ENCODE measurements around the gene HERPUD1. TPM values are rescaled to one million over a fixed set of nuclear protein-coding genes. Genes with fewer than 3 reads are reported as not detected.

Gene HERPUD1
- total and polyA plus RNA-seq, 2 of the 8 experiments (the other 6 are each of a cell fraction or from before 2014, with no cell fraction given): 23.3 to 34.7 TPM

GRCh38 chr16:56888806-56889205 is 43.1 kb upstream of the HERPUD1 start:
- Histone ChIP-seq H2AK5ac (ENCODE audit: low read depth, low read length) (no peak overlapping the region), H4K8ac (ENCODE audit: extremely low read depth, insufficient read depth, low read length) (no peak overlapping the region), H3K79me2 (ENCODE audit: control insufficient read depth in 1 of 2, insufficient read depth in 2 of 2, low read length in 2 of 2) (no peaks in the 10 kb centered on the region), H2AFZ (ENCODE audit: low read length) (no peak overlapping the region), H3K9ac (replicated peaks in 1 of 4; ENCODE audit: extremely low read depth in 1 of 4, low read depth in 3 of 4, low read length in 3 of 4) (no peak overlapping the region), H3K79me1 (ENCODE audit: low read depth, low read length) (no peaks in the 10 kb centered on the region), H4K5ac (ENCODE audit: insufficient read length, low read depth, low read length) (no peak overlapping the region), H2BK20ac (ENCODE audit: low read length) (no peak overlapping the region), H2BK12ac (ENCODE audit: low read depth, low read length) (no peak overlapping the region), H2BK120ac (replicated peaks; ENCODE audit: low read depth, low read length) (no peak overlapping the region), H4K20me1 (replicated peaks in 1 of 2; ENCODE audit: control insufficient read depth in 1 of 2, insufficient read depth in 2 of 2, low read length in 2 of 2) (no peaks in the 10 kb centered on the region), H3K18ac (ENCODE audit: extremely low read depth, low read length) (no peak overlapping the region), H4K91ac (replicated peaks; ENCODE audit: insufficient read length, low read length) (no peak overlapping the region), H3K23ac (ENCODE audit: insufficient read length) (no peak overlapping the region), H3K27me3 (replicated peaks in 1 of 4; ENCODE audit: control insufficient read depth in 3 of 4, extremely low read depth in 1 of 4, insufficient read depth in 3 of 4, low read length in 3 of 4) (no peaks in the 10 kb centered on the region), H3K4me2 (ENCODE audit: insufficient read depth in 1 of 2, low read depth in 2 of 2, low read length in 2 of 2) (no peak overlapping the region), H3K56ac (replicated peaks; ENCODE audit: insufficient read length, low read depth, low read length) (no peak overlapping the region), H2BK15ac (ENCODE audit: low read length) (no peak overlapping the region), H3K36me3 (ENCODE audit: control insufficient read depth in 2 of 4, insufficient read depth in 4 of 4, low read length in 3 of 4) (no peaks in the 10 kb centered on the region), H3K4me1 (replicated peaks in 1 of 4; ENCODE audit: control insufficient read depth in 3 of 4, insufficient read depth in 4 of 4, low read length in 3 of 4) (no peaks in the 10 kb centered on the region), H3K27ac (ENCODE audit: low read depth, low read length) (no peak overlapping the region), H3K23me2 (ENCODE audit: low read depth, low read length) (no peaks in the 10 kb centered on the region), H3K14ac (ENCODE audit: insufficient read length) (no peak overlapping the region), H3K4ac (replicated peaks; ENCODE audit: insufficient read length, low read depth, low read length) (no peak overlapping the region), H3K4me3 (ENCODE audit: extremely low read depth in 1 of 4, insufficient read depth in 2 of 4, low read depth in 3 of 4, low read length in 4 of 4) (no peak overlapping the region), H2BK5ac (ENCODE audit: low read depth, low read length) (no peak overlapping the region), H3K9me3 (ENCODE audit: insufficient read depth in 2 of 2, low read depth in 1 of 2, low read length in 1 of 2) (peaks cover 16 to 27% of the 10 kb centered on the region in 2 experiments)
- DNase-seq (ENCODE audit: low read depth in 1 of 2, low spot score in 2 of 2) (no peak), FAIRE-seq (no peak)
- 95% methylated on average over 5 of the region's 7 CpGs; no CpG with 5 or more reads in 1 of the 2 experiments for WGBS, 2 experiments (ENCODE audit: extremely low coverage in 1 of 2, insufficient coverage in 1 of 2, insufficient read length in 1 of 2, insufficient replicate concordance in 2 of 2, low coverage in 1 of 2, low lambda C conversion rate in 2 of 2, missing lambda C conversion rate in 1 of 2)
- TF ChIP-seq SP2 (IDR thresholded peaks at IDR 0.05; ENCODE audit: low read length) (no peak), POLR2A (IDR thresholded peaks at IDR 0.05; ENCODE audit: control extremely low read depth in 1 of 2, low read depth in 2 of 2, low read length in 2 of 2) (no peak), CHD1 (IDR thresholded peaks at IDR 0.05; ENCODE audit: low read depth, low read length) (no peak), JUND (IDR thresholded peaks at IDR 0.05; ENCODE audit: low read length) (no peak), CTBP2 (IDR thresholded peaks at IDR 0.05; ENCODE audit: borderline replicate concordance, insufficient read depth, insufficient read length, low read length) (no peak), SRF (IDR thresholded peaks at IDR 0.05; ENCODE audit: low read depth, low read length) (no peak), KDM5A (IDR thresholded peaks at IDR 0.05; ENCODE audit: low read length) (no peak), POU5F1 (IDR thresholded peaks at IDR 0.05; ENCODE audit: low read depth, low read length) (no peak), CBX5 (IDR thresholded peaks at IDR 0.05; ENCODE audit: low read depth, low read length) (no peak), RNF2 (IDR thresholded peaks at IDR 0.05; ENCODE audit: borderline replicate concordance, low read depth, low read length, missing control alignments, poor library complexity, severe bottlenecking) (no peak), TAF7 (optimal IDR thresholded peaks at IDR 0.05; ENCODE audit: borderline replicate concordance, low read depth, low read length) (no peak), SP1 (IDR thresholded peaks at IDR 0.05; ENCODE audit: low read depth, low read length) (no peak), SUZ12 (IDR thresholded peaks at IDR 0.05; ENCODE audit: low read length) (no peak), SIX5 (IDR thresholded peaks at IDR 0.05; ENCODE audit: low read depth, low read length) (no peak), KDM4A (IDR thresholded peaks at IDR 0.05; ENCODE audit: low read depth, low read length, severe bottlenecking) (no peak), NRF1 (IDR thresholded peaks at IDR 0.05; ENCODE audit: low read depth, low read length) (no peak)
- CTCF ChIA-PET (ENCODE audit: partially characterized antibody): interaction anchor here (0.6 to 1.0 kb wide), 2 partner anchors 19 to 20 kb away, joined by 3 to 5 read pairs; no protein-coding TSS in a partner anchor
- POLR2A ChIA-PET (ENCODE audit: partially characterized antibody): interaction anchor here (1.0 to 5.5 kb wide), 2 partner anchors 14 to 44 kb away, joined by 3 to 18 read pairs; partner anchors contain the start of gene HERPUD1
